Measurements from ENCODE around the gene PGPEP1. TPM values are rescaled to one million over a fixed set of nuclear protein-coding genes. Genes with fewer than 3 reads are reported as not detected.

PGPEP1 gene
- polyA plus RNA-seq, 3 donors from 2014 or later: 8.2 to 20.6 (median 17.5) TPM

GRCh38 chr19:18419195-18419698 lies 78.8 kb downstream of the PGPEP1 start, which contains the start of gene SSBP4:
Gene SSBP4, plus strand, starts transcription at chr19:18419398. Its CDS starts 251 bp downstream, at chr19:18419649.
- peak; percentile 78 to 85 (median 84) for DNase-seq
- Mint-ChIP-seq H3K36me3 (no peaks in the 10 kb centered on the region), H3K27ac (peak within 1 kb of the TSS; percentile 95 to 99 (median 98)), H3K4me1 (peaks cover 81 to 86% of the 10 kb centered on the region in 2 donors), H3K9me3 (no peaks in the 10 kb centered on the region), H3K4me3 (peak within 1 kb of the TSS; percentile 91 to 98 (median 95)), H3K27me3 (ENCODE audit: low read depth in 3 of 3) (peaks cover 17 to 28% (median 28%) of the 10 kb centered on the region in 3 donors)

Other genes starting within 250 kb of the PGPEP1 start
- gene MAST3, start 242.8 kb upstream of the PGPEP1 start, polyA plus RNA-seq: 10 to 100 TPM in 2 of 3 donors, 1 to 10 TPM in 1; 7.3 to 39.1 (median 12.6) TPM
- gene PIK3R2, start 187.4 kb upstream of the PGPEP1 start, polyA plus RNA-seq: 1 to 10 TPM; 1.7 to 4.7 (median 3.5) TPM
- 100 to 1,000 TPM in 1 of 3 donors, 10 to 100 TPM in 2; 49.0 to 184 (median 83.1) TPM for gene IFI30, start 166.8 kb upstream of the PGPEP1 start, polyA plus RNA-seq
- 10 to 100 TPM; 12.2 to 17.7 (median 15.4) TPM for gene MPV17L2, start 147.4 kb upstream of the PGPEP1 start, polyA plus RNA-seq
- 1 to 10 TPM in 2 of 3 donors, under 1 TPM in 1; 0.77 to 1.1 (median 1.1) TPM for gene RAB3A, start 136.6 kb upstream of the PGPEP1 start, polyA plus RNA-seq
- not detected for gene PDE4C, start 114.2 kb upstream of the PGPEP1 start, polyA plus RNA-seq
- gene IQCN, start 66.1 kb upstream of the PGPEP1 start, polyA plus RNA-seq: under 1 TPM in 1 of 3 donors, not detected in 2; 0.15 TPM
- 10 to 100 TPM; 15.0 to 71.8 (median 54.7) TPM for gene JUND, start 59.0 kb upstream of the PGPEP1 start, polyA plus RNA-seq
- 100 to 1,000 TPM; 128 to 189 (median 178) TPM for gene LSM4, start 17.5 kb upstream of the PGPEP1 start, polyA plus RNA-seq
- gene GDF15, start 45.6 kb downstream of the PGPEP1 start, polyA plus RNA-seq: not detected
- gene LRRC25, start 57.0 kb downstream of the PGPEP1 start, polyA plus RNA-seq: 10 to 100 TPM in 1 of 3 donors, 1 to 10 TPM in 2; 2.7 to 18.1 (median 7.7) TPM
- gene SSBP4, start 78.8 kb downstream of the PGPEP1 start, polyA plus RNA-seq: 100 to 1,000 TPM in 2 of 3 donors, 10 to 100 TPM in 1; 73.5 to 122 (median 107) TPM
- gene ISYNA1, start 97.5 kb downstream of the PGPEP1 start, polyA plus RNA-seq: 10 to 100 TPM; 29.7 to 32.2 (median 31.2) TPM
- gene ELL, start 181.5 kb downstream of the PGPEP1 start, polyA plus RNA-seq: 10 to 100 TPM in 2 of 3 donors, 1 to 10 TPM in 1; 9.1 to 21.1 (median 11.1) TPM
- gene FKBP8, start 203.0 kb downstream of the PGPEP1 start, polyA plus RNA-seq: 100 to 1,000 TPM in 1 of 3 donors, 10 to 100 TPM in 2; 85.7 to 137 (median 94.5) TPM
- gene KXD1, start 217.3 kb downstream of the PGPEP1 start, polyA plus RNA-seq: 100 to 1,000 TPM in 1 of 3 donors, 10 to 100 TPM in 2; 85.9 to 134 (median 93.0) TPM
- gene UBA52, start 231.3 kb downstream of the PGPEP1 start, polyA plus RNA-seq: 1,000 to 10,000 TPM in 1 of 3 donors, 100 to 1,000 TPM in 2; 613 to 1,093 (median 997) TPM
- 100 to 1,000 TPM; 123 to 175 (median 146) TPM for gene REX1BD, start 248.2 kb downstream of the PGPEP1 start, polyA plus RNA-seq